H1 (cell line): ENCODE results near the gene GBF1. TPM values are rescaled to one million over a fixed set of nuclear protein-coding genes. Genes with fewer than 3 reads are reported as not detected.

Experiments used
- ATF2 ChIP-seq: IDR thresholded peaks from 2 replicates; pipeline ENCODE4 v1.6.1; 2012; ENCODE audit warnings: low read length, inconsistent platforms
- EZH2 ChIP-seq: fragments of 200-600 bp; sonication (generic); IDR thresholded peaks from 2 replicates; pipeline ENCODE4 v1.7.1; 2012; ENCODE audit warnings: low read depth, mild to moderate bottlenecking, moderate library complexity, low read length, inconsistent platforms; ENCODE audit not compliant: severe bottlenecking
- GABPA ChIP-seq: IDR thresholded peaks from 2 replicates; pipeline ENCODE4 v1.6.1; 2011; ENCODE audit warnings: mild to moderate bottlenecking, low read length, moderate library complexity, borderline replicate concordance; ENCODE audit not compliant: insufficient read depth
- HDAC2 ChIP-seq, 2 experiments: fragments of 300-600 bp in 1 of 2; sonication (generic) in 1 of 2; IDR thresholded peaks; 2 replicates each; pipeline ENCODE4 v1.6.1; 2011 to 2012; ENCODE audit warnings: low read depth in 2 of 2, low read length in 2 of 2, mild to moderate bottlenecking in 2 of 2, moderate library complexity in 2 of 2, borderline replicate concordance in 1 of 2, inconsistent platforms in 1 of 2
- HDAC6 ChIP-seq: IDR thresholded peaks from one replicate; pipeline ENCODE4 v1.7.1; 2012; ENCODE audit warnings: low read depth, mild to moderate bottlenecking, inconsistent platforms, low read length, moderate library complexity
- KDM4A ChIP-seq: IDR thresholded peaks from one replicate; pipeline ENCODE4 v1.7.1; 2012; ENCODE audit warnings: low read depth, mild to moderate bottlenecking, moderate library complexity, low read length, inconsistent platforms; ENCODE audit not compliant: severe bottlenecking
- PHF8 ChIP-seq: fragments of 200-600 bp; sonication (generic); conservative IDR thresholded peaks from 2 replicates; pipeline ENCODE4 v1.7.1; 2012; ENCODE audit warnings: low read depth, mild to moderate bottlenecking, inconsistent platforms, low read length, moderate library complexity
- RBBP5 ChIP-seq: IDR thresholded peaks from 2 replicates; pipeline ENCODE4 v1.7.1; 2012; ENCODE audit warnings: low read depth, mild to moderate bottlenecking, inconsistent platforms, low read length, moderate library complexity, borderline replicate concordance
- SP1 ChIP-seq: IDR thresholded peaks from 2 replicates; pipeline ENCODE4 v1.6.1; 2011; ENCODE audit warnings: low read depth, low read length
- SRF ChIP-seq: IDR thresholded peaks from 2 replicates; pipeline ENCODE4 v1.6.1; 2011; ENCODE audit warnings: mild to moderate bottlenecking, low read depth, low read length, moderate library complexity
- TCF12 ChIP-seq: IDR thresholded peaks from 2 replicates; pipeline ENCODE4 v1.6.1; 2011; ENCODE audit warnings: low read depth, mild to moderate bottlenecking, low read length
- YY1 ChIP-seq: IDR thresholded peaks from 2 replicates; pipeline ENCODE4 v1.6.1; 2011; ENCODE audit warnings: low read depth, mild to moderate bottlenecking, low read length
- polyA plus RNA-seq, 7 experiments: library from polyadenylated mRNA; depleted of rRNA in 3 of 7; stranded (reverse) in 5 of 7; unstranded in 2 of 7; fragments of >200 nt in 5 of 7; fragments of 200-250 nt in 2 of 7; gene quantifications; 1 replicate in 5 of 7; 2 replicates in 1 of 7; 4 replicates in 1 of 7; pipeline versions ENCODE4 v1.2.1 to v1.2.3, GENCODE V29; 2011 to 2013; ENCODE audit warnings: missing spikeins in 2 of 7, mixed read lengths in 2 of 7
- total RNA-seq: library from RNA; stranded (reverse); fragmentation: NEBNext Ultra II Directional; extraction: Animal tissue kit (Norgen Biotek cat#: 25700); gene quantifications from 2 replicates; pipeline ENCODE4 v1.2.1, GENCODE V29; 2021
- TF ChIP-seq, protein P1 (sequence below), 3 experiments: IDR thresholded peaks; 1 replicate in 2 of 3; 2 replicates in 1 of 3; pipeline versions ENCODE4 v1.5.1 to v1.6.1; 2011; ENCODE audit warnings: low read length in 3 of 3, mild to moderate bottlenecking in 3 of 3, inconsistent platforms in 2 of 3, low read depth in 1 of 3, moderate library complexity in 1 of 3; ENCODE audit not compliant: insufficient read depth in 1 of 3; ENCODE audit errors: control extremely low read depth in 1 of 3

GBF1 gene
- total and polyA plus RNA-seq, 2 of the 8 experiments (the other 6 are each of a cell fraction or from before 2014, with no cell fraction given), result 11.0 to 25.5 TPM

- no peak for TF ChIP-seq ATF2
- TF ChIP-seq, protein P1, sequence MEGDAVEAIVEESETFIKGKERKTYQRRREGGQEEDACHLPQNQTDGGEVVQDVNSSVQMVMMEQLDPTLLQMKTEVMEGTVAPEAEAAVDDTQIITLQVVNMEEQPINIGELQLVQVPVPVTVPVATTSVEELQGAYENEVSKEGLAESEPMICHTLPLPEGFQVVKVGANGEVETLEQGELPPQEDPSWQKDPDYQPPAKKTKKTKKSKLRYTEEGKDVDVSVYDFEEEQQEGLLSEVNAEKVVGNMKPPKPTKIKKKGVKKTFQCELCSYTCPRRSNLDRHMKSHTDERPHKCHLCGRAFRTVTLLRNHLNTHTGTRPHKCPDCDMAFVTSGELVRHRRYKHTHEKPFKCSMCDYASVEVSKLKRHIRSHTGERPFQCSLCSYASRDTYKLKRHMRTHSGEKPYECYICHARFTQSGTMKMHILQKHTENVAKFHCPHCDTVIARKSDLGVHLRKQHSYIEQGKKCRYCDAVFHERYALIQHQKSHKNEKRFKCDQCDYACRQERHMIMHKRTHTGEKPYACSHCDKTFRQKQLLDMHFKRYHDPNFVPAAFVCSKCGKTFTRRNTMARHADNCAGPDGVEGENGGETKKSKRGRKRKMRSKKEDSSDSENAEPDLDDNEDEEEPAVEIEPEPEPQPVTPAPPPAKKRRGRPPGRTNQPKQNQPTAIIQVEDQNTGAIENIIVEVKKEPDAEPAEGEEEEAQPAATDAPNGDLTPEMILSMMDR (IDR thresholded peaks at IDR 0.05; ENCODE audit: control extremely low read depth in 1 of 3, insufficient read depth in 1 of 3, low read depth in 1 of 3, low read length in 3 of 3), result no peak
- no peak for TF ChIP-seq SP1
- 0 out of 2 replicates have a peak, but pooled peaks have one; percentile 30 for TF ChIP-seq GABPA
- TF ChIP-seq SRF, result no peak
- TF ChIP-seq KDM4A, result peak; percentile 53
- no peak; the same call in 1 of the 2 replicates for TF ChIP-seq PHF8
- TF ChIP-seq RBBP5, result no peak
- TF ChIP-seq HDAC2 (IDR thresholded peaks at IDR 0.05; ENCODE audit: borderline replicate concordance in 1 of 2, low read depth in 2 of 2, low read length in 2 of 2), result 0 out of 4 replicates have a peak, but pooled peaks of 1 of the 2 experiments have one; percentile 11
- no peak for TF ChIP-seq TCF12
- no peak for TF ChIP-seq HDAC6
- TF ChIP-seq YY1, result peak; percentile 70; the same call in 1 of the 2 replicates
- no peak for TF ChIP-seq EZH2
Observed at GRCh38 chr10:102410429-102411073, 165.2 kb downstream of the GBF1 start (continued).
